Measurements from ENCODE around the gene CPB1. TPM values are rescaled to one million over a fixed set of nuclear protein-coding genes. Genes with fewer than 3 reads are reported as not detected.

Gene CPB1
- total RNA-seq, 1 donor from 2014 or later = not detected

GRCh38 chr3:148820361-148821245 lies 7.0 kb upstream of the CPB1 start:
- TF ChIP-seq CTCF (conservative IDR thresholded peaks at IDR 0.05) = no peak
- Mint-ChIP-seq H3K27ac (ENCODE audit: unreplicated experiment) (no peak overlapping the region), H3K4me3 (no peak overlapping the region), H3K27me3 (ENCODE audit: low read depth) (no peaks in the 10 kb centered on the region), H3K36me3 (ENCODE audit: low read depth) (no peaks in the 10 kb centered on the region), H3K4me1 (no peaks in the 10 kb centered on the region), H3K9me3 (no peaks in the 10 kb centered on the region)
- no peak for DNase-seq (ENCODE audit: low read depth, low spot score)

- no peaks in the 10 kb centered on the region for H3K36me3 Mint-ChIP-seq (ENCODE audit: low read depth)
- DNase-seq (ENCODE audit: low read depth, low spot score) = no peak
- H3K9me3 Mint-ChIP-seq = no peaks in the 10 kb centered on the region
- H3K4me1 Mint-ChIP-seq = no peaks in the 10 kb centered on the region
- H3K27me3 Mint-ChIP-seq (ENCODE audit: low read depth) = no peaks in the 10 kb centered on the region
- no peak overlapping the region for H3K27ac Mint-ChIP-seq (ENCODE audit: unreplicated experiment)
- H3K4me3 Mint-ChIP-seq = no peak overlapping the region
- TF ChIP-seq CTCF (conservative IDR thresholded peaks at IDR 0.05) = no peak
Observed at GRCh38 chr3:148823026-148823425, 4.6 kb upstream of the CPB1 start.

GRCh38 chr3:148825476-148825875 lies 2.1 kb upstream of the CPB1 start:
- Mint-ChIP-seq H3K27me3 (ENCODE audit: low read depth) (no peaks in the 10 kb centered on the region), H3K4me3 (no peak overlapping the region), H3K36me3 (ENCODE audit: low read depth) (no peaks in the 10 kb centered on the region), H3K4me1 (no peaks in the 10 kb centered on the region), H3K27ac (ENCODE audit: unreplicated experiment) (no peak overlapping the region), H3K9me3 (no peaks in the 10 kb centered on the region)
- no peak for TF ChIP-seq CTCF (conservative IDR thresholded peaks at IDR 0.05)
- no peak for DNase-seq (ENCODE audit: low read depth, low spot score)

- H3K4me1 Mint-ChIP-seq = no peaks in the 10 kb centered on the region
- H3K9me3 Mint-ChIP-seq = no peaks in the 10 kb centered on the region
- no peak overlapping the region for H3K4me3 Mint-ChIP-seq
- H3K27ac Mint-ChIP-seq (ENCODE audit: unreplicated experiment) = no peak overlapping the region
- H3K27me3 Mint-ChIP-seq (ENCODE audit: low read depth) = no peaks in the 10 kb centered on the region
- no peaks in the 10 kb centered on the region for H3K36me3 Mint-ChIP-seq (ENCODE audit: low read depth)
- no peak for DNase-seq (ENCODE audit: low read depth, low spot score)
- TF ChIP-seq CTCF (conservative IDR thresholded peaks at IDR 0.05) = no peak
Observed at GRCh38 chr3:148828136-148828690, 602 bp downstream of the CPB1 start.

- Mint-ChIP-seq H3K9me3 (no peaks in the 10 kb centered on the region), H3K27me3 (ENCODE audit: low read depth) (no peaks in the 10 kb centered on the region), H3K4me3 (no peak overlapping the region), H3K27ac (ENCODE audit: unreplicated experiment) (no peak overlapping the region), H3K4me1 (no peaks in the 10 kb centered on the region), H3K36me3 (ENCODE audit: low read depth) (no peaks in the 10 kb centered on the region)
- TF ChIP-seq CTCF (conservative IDR thresholded peaks at IDR 0.05) = no peak
- DNase-seq (ENCODE audit: low read depth, low spot score) = no peak
Observed at GRCh38 chr3:148829926-148830325, 2.3 kb downstream of the CPB1 start.

Measured in neural crest cell (in vitro differentiated cells).